Dermis blood vessel endothelial cell (primary cell): Measurements from ENCODE around the gene GPR152. TPM values are rescaled to one million over a fixed set of nuclear protein-coding genes. Genes with fewer than 3 reads are reported as not detected.

Experiments
- DNase-seq: peaks from one replicate; pipeline ENCODE4 v3.0.0; 2010
- total RNA-seq: library from RNA; depleted of rRNA; stranded (reverse); fragments of >200 nt; gene quantifications from 2 replicates; pipeline ENCODE4 v1.2.3, GENCODE V29; 2014

The GPR152 gene
- total RNA-seq, 1 donor from 2014 or later: under 0.01 TPM

DNA sequence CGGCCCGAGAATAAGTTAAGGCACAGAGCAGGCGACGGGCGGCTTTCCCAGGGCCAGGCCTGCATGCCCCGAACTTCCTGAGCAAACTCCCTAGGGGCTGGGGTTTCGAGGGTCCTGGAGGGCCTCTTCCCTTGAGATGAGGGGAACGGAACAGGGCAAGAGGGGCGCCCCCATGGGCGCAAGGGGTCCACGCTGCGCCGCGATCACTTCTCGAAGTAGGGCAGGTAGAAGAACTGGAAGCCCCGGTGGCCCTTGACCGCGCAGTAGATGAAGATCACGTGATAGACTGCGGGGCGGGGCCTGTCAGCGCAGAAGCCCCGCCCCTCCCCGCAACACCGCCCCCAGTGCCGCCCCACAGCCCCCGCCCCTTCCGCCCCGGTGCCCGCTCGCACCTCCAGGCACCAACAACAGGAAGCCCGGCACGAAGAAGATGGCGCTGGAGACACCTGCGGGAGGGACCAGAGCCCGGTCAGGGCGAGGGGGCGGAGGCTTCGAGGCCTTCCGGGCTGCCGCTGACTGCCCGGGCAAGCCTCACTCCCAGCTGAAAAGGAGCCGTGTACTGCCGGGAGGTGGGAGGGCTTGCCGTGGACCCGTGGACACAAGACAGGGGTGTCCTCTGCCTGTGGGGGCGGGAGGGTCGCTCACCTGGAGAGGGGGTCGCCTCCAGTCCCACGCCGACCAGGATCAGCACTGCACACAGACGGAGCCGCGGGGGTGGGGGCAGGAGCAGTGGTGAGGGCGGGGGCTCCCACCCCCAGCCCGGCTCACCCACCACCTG, 12.1 kb upstream of the GPR152 start:
- peak; percentile 88 for DNase-seq

DNA sequence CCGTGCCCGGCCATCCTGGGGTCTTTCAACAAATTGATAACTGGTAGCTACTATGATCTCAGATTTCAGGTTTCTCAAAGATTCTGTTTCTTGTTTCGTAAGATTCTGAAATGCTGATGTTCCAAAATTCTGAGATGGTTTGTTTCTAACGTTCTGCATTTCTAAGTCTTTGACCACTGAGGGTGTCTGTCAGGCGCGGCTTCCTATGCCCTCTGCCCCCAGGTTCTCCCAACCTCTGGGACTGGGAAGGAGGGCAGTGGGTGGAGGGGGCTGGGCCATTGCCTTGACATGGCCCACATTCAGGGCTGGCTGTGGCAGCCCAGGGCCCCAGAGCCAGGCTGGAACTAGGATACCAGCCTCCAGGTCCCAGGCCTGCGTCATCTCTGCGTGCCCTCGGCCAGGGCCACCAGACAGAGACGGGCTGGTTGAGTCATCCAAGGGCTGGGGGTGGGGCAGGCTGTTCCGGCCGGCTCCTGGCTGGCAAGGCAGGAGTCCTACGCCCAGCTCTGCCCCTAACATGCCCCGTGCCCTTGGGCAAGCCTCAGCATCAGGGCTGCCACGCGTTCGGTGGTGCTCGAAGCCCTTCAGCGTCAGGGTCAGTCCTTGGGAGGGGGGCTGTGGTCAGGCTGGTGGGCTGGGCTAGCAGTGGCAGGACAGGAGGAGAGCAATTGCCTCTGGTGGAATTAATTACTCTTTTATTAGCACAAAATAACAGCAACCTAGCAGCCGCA, 11.3 kb upstream of the GPR152 start:
- peak; percentile 74 for DNase-seq

DNA sequence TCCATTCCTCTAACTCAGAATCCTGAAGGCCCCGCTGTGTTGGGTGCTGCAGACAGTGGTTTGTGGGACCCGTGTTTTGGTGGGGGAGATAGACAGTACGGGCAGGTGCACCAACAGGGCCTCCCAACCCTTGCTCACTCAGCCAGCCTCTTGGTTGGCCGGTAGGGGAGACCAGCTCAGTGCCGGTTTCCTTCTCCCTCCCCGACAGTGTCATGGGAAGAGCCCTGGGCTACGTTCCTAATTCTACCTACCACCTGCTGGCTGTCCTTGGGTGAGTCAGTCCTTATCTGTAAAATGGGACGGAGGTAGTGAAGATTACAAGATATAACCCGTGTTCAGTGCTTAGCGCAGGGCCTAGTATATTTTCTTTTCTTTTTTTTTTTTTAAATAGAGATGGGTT, 10.7 kb upstream of the GPR152 start:
- DNase-seq: no peak

DNA sequence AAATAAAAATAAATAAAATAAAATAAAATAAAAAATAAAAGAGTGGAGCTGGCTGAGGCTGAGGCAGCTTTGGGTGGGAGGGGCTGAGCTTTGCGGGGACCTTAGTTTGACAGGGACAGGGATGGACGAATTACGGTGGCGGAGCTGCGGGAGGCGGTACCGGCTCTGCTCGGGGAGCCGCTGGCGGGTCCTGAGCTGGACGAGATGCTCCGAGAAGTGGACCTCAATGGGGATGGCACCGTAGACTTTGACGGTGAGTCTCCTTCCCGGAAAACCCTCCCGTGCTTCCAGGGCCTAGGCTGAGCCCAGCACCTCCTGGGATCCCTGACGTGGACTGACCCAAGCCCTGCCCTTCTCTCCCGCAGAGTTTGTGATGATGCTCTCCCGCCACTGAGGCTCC, 5.7 kb upstream of the GPR152 start:
- no peak for DNase-seq

DNA sequence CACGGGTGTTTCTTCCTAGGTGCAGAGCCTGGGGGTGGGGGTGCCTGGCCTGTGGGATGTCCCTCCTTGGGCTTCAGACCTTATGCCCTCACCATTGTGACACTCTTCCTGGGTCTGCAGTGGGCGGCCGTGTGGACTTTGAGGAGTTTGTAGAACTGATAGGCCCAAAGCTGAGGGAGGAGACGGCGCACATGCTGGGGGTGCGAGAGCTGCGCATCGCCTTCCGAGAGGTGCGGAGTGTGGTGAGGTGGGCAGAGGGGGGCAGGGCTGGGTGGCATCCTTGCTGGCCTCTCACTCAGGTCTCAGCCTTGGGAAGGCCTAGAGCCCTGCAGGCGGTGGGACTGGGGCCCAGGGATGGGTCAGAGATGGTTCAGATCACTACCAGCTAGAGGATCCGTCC, 4.9 kb upstream of the GPR152 start:
- no peak for DNase-seq

DNA sequence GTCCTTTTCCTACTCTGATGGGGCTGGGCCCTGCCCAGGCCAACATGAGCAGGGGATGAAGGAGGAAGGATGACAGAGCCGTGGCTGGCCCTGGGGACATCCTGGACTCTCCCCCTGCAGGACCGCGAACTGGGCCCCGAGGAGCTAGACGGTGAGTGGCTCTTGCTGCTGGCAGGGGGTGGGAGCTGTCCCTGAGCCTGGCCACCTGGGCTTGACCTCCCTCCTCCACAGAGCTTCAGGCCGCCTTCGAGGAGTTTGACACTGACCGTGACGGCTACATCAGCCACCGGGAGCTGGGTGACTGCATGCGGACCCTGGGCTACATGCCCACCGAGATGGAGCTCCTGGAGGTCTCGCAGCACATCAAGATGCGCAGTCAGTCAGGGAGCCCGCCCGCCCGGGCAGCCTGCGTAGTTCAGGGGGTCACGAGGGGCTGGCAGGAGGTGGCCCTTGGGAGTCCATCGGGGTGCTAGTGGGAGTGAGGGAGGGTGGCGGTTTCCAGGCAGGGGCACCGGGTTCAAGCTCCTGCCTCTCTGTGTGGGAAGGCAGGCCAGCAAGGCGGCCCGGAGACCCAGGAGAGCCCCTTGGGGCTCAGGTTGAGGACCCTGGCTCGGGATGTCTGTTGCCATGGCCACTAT, 3.7 kb upstream of the GPR152 start:
- DNase-seq: no peak

DNA sequence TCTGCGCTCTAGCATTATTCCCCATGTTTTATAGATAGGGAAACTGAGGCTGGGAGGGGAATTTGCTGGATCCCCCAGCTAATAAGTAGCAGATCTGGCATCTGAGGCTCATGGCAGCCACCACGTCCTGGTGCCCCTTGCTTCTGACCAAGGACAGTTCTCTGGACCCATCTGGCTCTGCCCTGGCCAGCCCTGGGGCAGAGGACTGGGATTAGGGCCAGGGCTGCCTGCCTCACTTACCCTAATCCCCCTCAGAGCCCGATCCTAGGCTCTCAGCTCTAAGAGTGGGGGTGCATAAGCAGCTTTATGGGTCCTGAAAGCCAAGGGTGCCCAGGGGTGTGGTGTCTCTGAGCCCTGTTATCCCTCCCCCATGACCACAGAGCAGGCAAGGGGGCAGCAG, 2.5 kb upstream of the GPR152 start, which contains the start of gene CABP4:
Gene CABP4, plus strand, starts transcription at position 301 of the 400 bp plus-strand sequence. Its CDS starts 70 bp downstream, at position 371.
- no peak for DNase-seq

DNA sequence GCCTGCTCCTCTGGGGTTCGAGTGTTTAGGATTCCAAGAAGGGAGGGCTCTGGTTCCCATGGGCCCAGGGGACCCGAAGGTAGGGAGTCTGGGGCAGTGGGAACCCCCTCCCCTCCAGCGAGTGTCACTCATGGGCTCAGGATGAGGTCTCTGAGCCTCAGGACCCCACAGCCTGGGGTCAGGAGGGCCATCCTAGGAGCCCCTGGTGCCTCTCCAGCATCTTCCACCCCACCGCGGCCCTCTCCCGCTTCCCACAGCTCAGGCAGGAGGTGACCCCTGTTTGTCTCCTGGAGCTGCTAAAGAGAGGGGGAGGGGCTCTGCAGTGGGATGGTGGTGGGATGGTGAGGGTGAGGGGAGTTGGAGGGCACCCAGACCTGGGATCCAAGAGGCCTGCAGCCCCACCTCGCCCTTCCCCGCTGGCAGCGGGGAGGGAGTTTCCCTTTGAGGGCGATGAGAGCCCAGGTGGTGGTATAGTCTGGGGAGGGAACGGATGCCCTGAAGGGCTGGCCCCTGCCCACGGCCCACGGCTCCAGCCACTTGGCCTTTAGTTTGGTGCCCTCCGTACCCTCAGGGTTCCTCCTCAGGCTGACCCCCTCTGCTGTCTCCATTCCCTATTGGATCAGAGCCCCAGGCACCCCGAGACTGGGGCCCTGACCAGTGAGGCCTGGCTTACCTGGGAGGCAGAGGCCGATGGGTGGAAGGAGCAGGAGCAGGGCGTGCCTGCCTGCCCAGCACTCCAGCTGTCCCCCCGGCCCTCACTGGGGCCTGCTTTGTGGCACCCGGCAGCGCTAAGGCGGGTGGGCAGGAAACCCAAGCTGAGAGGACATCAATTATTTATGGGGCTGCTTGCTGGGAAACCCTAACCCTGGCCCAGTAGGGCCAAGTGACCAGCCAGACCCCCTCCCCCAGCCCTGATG, 1.5 kb upstream of the GPR152 start:
- DNase-seq: no peak

DNA sequence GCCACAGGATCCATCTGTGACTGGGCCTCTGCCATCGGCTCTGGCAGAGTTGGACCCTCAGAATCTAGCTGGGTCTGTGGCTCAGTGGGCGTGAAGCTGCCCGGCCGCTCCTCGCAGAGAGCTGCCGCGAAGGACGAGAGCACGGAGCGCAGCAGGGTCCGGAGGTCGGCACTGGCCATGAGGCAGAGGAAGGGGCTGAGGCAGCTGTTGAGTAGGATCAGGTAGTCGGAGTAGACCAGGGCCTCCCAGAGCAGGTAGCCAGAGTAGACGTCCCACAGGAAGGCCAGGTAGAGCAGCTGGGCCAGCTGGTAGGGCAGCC, 912 bp downstream of the GPR152 start:
- DNase-seq: no peak

DNA sequence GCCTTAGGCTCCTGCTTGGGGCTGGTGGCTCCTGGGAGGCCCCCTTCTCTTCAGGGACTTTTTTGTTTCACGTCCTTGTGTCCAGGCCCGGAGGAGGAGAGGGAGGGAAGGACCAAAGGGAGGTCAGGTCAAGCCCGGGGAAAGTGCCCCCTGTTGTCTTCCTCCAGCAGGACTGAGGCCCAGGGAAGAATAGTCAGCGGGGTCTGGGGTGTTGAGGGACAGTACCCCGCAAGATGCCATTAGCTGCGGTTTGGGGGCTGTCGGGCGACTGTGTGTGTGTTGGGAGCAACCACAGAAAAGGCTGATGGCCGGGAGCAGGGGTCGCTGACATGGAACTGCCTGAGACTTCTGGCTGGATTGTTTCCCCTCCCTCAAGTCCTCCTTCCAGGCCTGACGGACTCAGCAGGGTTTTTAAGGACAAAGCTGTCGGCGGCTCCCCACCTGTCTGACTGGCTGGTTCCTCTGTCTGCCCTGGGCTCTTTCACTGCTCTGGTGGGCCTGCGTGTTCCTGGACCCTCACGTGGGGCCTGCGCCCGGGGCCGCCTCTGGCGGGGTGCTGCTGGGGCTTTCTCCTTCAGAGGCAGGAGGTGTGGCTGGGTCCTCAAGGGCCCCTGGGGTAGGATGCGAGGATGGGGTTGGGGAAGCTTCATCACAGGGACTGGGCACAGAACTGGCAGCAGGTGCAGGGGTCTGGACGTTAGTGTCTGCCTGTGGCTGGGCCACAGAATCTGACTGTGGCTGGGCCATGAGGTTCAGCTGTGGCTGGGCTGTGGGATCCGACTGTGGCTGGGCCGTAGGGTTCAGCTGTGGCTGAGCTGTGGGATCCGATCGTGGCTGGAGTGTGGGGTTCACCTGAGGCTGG, 1.5 kb downstream of the GPR152 start:
- DNase-seq: no peak

DNA sequence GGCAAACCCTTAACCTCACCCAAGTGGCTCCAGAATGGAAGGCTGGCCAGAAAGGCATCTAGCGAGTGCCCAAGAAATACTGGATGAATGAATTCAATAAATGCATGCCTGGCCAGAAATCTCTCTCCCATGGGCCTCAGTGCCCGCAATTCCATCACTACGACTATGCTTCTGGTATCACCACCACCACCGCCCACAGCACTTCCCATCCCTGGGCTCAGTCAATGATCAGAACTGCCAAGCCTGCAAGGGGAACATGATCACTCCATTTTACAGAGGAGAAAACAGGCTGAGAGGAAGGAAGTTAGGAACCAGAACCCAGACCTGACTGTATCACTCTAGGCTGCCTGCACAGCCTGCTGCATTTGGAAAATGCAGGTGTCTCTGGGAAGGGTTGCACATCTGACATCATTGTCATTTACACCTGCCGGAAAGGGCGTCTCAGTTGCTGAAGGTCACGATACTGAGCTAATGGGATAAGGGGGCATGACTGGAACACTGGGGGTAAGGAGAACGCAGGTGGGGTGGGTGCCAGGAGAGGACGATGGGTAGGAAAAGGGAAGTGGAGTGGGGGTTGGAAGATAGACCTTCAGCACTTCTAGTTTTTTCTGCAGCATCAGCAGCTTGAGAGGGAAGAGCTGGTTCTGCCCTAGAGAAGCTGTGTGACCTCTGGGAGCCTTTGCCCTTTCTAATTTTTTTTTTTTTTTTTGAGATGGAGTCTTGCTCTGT, 3.2 kb downstream of the GPR152 start:
- DNase-seq: no peak

DNA sequence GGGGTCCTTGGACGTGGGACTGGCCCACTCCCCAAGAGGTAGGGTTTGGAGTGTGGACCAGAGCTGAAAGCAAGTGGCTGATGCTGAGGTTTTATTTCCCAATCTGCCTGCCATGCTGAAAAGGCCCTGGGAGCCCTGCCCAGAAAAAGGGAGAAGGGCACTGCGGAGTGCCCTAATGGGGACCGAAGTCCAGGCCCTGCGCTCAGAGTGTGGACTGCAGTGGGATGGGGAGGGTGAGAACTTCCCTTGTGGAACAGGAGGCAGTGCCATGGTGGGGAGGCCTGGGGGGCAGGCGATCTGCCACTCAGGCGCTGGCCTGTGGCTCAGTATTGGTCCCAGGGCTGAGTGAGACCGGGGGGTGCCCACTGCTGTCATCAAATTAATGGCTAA, 4.3 kb downstream of the GPR152 start:
- no peak for DNase-seq

DNA sequence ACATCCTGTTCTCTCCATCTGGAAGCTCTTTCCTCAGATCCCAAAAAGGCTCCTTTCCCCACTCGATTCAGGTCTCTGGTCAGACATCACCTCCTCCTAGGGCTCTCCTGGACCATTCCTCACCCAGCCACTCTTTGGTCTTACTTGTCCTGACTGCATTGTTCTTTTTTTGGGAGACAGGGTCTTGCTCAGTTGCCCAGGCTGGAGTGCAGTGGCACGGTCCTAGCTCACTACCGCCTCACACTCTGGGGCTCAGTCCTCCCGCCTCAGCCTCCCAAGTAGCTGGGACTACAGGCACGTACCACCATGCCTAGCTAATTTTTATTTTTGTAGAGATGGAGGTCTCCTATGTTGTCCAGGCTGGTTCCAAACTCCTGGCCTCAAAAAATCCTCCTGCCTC, 7.0 kb downstream of the GPR152 start:
- no peak for DNase-seq

DNA sequence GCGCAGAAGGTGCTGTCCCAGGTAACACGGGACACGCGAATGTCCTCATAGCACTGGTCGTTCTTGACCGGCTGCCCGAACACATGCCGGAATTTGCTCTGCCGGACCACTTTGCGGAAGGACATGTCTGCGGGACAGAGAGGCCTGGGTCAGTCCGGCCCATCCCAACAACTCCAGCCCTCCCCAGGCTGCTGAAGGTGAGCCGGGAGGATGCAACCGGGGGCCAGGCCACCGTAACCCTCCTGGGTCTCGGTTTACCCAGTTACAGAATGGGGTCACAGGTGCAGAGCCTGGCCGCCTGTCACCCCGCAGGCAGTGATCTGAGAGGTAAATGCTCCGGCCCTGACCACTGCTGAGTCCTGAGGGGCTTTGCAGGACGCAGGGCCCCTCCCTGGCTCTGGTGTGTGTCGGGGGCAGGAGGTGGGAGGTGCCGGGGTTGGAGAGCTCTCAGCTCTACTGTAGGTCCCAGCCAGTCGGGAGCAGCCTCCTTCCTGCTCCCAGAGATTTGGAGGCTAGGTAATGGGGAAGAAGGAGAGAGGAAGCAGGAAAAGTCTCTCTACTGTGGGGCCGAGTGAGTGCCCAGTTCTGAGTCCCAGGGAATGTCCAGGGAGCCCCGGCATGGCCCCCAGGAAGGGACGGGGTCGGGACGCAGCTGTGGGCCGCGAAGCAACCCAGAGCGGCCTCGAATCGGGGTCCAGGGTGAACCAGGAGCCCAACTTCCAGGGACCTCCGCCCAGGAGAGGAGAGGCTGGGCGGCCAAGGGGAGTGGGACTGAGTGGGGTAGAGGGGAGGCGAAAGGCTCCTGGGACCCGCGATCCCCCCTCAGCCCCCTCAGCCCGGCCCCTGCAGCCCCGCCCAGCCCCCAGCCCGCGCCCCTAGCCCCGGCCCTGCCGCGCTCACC, 9.8 kb downstream of the GPR152 start:
- DNase-seq: peak; percentile 34

DNA sequence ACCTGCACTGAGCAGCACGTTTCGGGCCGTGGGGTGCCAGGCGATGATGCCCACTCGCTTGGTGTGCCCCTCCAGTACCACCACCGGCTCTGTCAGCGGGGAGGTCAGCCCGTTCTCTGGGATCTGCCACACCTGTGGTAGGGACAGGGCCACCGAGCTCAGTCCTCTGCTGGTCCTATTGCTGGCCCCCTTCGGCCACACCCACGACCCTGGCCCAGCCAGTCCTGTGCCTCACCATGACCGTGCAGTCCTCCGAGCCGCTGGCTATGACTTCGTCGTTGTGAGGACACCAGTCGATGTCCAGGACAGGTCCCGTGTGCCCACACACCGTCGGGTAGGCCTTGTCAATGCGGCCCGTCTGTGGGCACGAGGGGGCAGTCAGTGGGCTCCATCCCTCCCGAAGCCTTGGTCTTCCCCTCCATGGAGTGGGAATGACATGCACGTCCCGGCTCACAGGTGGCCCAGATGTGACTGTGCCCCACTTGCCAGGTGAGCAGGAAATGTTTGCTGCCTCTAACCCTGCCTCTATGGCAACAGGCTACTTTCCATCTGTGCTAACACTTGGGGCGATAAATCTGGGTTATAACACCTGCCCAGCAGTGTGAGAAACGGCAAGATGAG, 10.7 kb downstream of the GPR152 start:
- no peak for DNase-seq

DNA sequence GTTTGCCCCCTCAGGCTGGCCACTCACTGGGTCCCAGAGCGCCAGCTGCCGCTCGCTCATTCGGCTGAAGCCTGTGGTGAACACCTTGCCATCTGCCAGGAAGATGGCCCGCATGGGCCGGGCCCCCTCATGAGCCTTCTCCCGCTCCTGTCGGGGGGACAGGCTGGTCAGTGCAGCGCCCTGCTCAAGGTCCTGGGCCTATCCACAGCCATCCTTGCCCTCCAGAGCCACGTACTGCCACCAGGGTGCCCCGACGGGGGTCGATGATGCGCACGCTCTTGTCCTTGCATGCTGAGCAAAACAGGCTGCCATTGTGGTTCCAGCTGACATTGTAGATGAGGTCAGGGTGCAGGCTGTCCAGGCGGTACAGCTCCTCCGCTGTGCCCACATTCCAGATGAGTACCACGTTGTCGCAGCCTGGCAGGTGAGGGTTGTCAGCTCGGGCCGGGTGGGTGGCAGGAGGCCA, 11.4 kb downstream of the GPR152 start:
- DNase-seq: no peak

DNA sequence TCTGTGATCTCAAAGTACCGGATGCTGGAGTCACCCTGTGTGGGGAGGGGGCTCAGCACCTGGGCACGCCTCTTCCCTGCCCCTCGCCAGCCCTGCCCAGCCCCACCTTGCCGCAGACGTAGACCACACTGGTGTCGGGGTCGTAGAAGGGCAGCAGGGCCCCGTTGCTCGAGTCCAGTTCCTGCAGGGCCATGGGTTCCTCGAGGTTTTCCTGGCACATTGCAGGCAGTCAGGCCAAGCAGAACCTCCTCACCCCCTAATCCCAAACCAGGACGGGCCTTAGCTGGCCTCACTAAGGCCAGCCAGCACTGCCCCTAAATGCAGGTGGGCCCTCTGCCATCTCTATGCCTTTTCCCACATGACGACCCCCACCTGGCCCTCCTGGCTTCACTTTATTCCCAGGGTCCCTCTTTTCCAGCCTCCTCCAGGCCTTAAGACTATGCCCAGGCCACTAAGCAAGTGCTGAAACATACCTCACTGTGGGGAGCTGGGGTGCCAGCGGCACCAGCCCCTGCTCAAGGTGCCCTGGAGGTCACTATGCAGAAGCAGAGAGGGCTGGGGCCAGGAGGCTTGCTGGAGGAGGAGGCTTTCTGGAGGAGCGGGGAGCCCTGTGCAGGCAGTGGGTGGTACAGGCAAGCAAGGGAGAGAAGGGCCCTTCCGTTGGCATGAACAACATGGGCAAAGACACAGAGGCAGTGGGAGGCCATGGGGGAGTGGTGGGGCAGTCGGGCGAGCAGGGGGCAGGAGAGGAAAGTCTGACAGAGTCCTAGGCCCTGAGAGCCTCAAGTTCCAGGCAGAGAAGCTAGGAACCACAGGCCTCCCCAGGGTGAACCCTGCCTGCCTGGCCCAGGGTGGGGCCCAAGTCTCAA, 12.1 kb downstream of the GPR152 start:
- no peak for DNase-seq
